Mononuclear cell (primary cell): ENCODE results near the gene GRM4. TPM values are rescaled to one million over a fixed set of nuclear protein-coding genes. Genes with fewer than 3 reads are reported as not detected.

ENCODE experiments used
- H3K27me3 ChIP-seq: 2 replicates; pipeline ENCODE4 v1.6.0; 2011; ENCODE audit warnings: low read length, control low read depth; ENCODE audit not compliant: insufficient read depth
- H3K4me1 ChIP-seq: 2 replicates; pipeline ENCODE4 v1.5.1; 2011; ENCODE audit warnings: mild to moderate bottlenecking, low read length, control low read depth; ENCODE audit not compliant: insufficient read depth
- H3K4me3 ChIP-seq: 2 replicates; pipeline ENCODE4 v1.5.1; 2011; ENCODE audit warnings: mild to moderate bottlenecking, low read length, moderate library complexity
- H3K9me3 ChIP-seq: 2 replicates; pipeline ENCODE4 v1.5.1; 2011; ENCODE audit warnings: low read depth, mild to moderate bottlenecking, control low read depth, low read length
- total RNA-seq: library from RNA; depleted of rRNA; stranded (reverse); fragments of >200 nt; gene quantifications from one replicate; pipeline ENCODE4 v1.2.3, GENCODE V29; 2012

Gene GRM4
- total RNA-seq, 1 donor, result under 0.01 TPM

DNA sequence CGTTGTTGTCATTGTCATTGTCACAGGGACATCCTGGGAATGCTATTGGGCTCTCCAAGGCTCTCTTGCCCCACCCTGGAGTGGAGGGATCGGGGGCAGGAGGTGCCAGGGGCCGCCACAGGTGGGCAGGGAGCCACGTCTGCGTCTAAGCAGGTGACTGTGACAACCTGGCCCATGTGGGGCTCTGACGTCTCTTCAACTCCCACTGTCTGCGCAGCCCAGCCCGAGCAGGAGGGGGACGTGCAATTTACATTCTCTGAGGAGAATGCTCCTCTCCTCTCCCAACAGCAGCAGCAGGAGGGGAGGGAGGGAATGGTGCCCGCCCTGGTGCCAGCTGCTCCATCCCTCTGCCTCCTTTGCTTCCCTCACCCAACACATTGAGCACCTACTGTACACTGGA is 50.1 kb downstream of the GRM4 start:
- Histone ChIP-seq H3K27me3 (no peaks in the 10 kb centered on the region), H3K9me3 (no peaks in the 10 kb centered on the region)

DNA sequence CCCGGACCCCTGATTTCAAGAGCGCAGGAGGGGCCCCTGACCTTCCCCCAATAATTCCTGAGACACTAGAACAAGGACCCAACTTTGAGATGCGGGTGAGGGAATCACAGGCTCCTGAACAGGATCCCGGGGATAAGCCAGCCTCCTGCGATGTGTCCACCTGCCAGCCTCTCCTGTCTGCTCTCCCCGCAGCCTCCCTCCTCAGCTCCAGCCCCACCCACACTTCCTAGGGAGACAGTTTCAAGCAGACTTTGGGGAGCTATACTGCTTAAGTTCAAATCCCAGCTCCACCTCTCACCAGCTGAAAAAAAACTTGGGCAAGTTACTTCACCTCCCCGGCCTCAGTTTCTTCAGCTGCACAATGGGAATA is 50.8 kb downstream of the GRM4 start:
- no peaks in the 10 kb centered on the region for H3K27me3 ChIP-seq
- no peaks in the 10 kb centered on the region for H3K9me3 ChIP-seq
- no peak overlapping the region for H3K4me3 ChIP-seq
- H3K4me1 ChIP-seq, result no peaks in the 10 kb centered on the region

More for the DNA sequence above, 50.1 kb downstream of the GRM4 start:
- Histone ChIP-seq H3K4me1 (no peaks in the 10 kb centered on the region), H3K4me3 (no peak overlapping the region)

DNA sequence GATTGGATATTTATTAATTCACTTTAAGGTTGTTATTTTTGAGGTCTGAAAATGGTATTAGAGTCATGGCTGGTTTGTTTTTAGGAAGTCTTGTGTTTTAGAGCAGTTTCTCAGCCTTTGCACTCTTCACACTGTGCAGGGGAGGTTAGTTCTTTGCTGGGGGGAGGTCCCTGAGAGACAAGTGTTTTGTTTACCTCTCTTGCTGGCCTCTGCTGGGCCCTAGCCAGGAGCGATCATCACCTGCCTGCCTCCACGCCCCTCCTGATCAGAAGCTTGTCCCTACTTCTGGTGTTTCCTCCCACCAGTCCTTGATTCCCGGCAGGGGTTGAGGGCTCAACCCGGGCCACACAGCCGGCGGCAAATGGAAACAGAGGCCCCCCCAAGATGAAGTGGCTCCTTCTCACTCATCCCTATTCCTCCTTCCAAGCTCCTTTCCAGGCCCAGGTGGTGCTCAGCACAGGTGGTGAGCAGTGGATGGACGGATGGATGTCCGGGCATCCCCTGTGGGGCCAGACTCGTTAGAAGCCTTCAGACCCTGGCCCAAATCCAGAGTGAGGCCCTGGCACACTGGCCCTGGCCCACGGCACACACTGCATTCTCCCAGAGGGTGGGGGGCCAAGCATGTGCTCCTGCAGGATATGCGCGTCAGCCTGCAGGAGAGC is 51.3 kb downstream of the GRM4 start:
- no peaks in the 10 kb centered on the region for H3K4me1 ChIP-seq
- no peak overlapping the region for H3K4me3 ChIP-seq
- H3K27me3 ChIP-seq, result no peaks in the 10 kb centered on the region
- no peaks in the 10 kb centered on the region for H3K9me3 ChIP-seq

DNA sequence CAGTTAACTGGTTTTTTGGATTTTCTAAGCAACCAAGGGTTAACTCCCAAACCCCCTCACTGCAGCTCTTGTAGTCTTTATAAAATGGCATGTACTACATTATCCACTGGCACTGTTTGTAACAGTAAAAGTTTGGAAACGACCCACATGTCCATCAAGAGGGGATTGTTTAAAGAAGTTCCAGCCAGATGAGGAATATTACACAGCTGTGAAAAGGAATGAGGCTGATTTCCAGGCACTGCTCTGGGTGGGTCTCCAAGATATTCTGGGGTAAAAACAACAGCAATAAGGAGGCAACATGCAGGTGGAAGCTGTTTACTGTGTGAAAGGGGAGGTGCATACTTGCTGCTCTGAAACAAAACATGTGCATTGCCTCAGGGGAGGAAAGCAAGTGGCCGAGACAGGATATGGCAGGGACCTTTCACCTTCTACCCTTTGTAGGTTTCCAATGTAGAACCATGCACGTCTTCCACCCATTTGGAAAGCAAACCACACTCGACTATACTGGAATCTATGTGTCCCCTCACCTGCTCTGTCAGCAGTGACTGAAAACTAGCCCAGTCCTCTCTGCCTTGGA is 51.9 kb downstream of the GRM4 start:
- Histone ChIP-seq H3K9me3 (no peaks in the 10 kb centered on the region), H3K4me1 (no peaks in the 10 kb centered on the region), H3K27me3 (no peaks in the 10 kb centered on the region), H3K4me3 (no peak overlapping the region)

DNA sequence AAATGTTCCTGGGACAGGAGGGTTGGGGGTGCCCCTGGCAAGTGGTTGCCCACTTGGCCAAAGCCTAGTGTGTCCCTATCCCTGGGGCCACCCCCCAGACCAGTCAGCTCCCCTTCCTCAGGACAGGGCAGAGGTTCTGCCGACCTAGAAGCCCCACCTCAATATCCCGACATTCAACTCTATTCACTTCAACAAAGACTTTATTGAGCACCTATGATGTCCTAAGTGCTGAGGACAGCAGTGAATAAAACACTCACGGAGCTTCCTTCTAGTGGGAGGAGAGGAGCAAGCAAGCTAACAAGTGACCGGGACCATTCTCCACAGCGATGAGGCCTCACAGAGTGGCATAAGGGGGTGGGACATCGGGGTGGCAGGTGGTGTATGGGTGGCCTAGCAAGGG is 52.7 kb downstream of the GRM4 start:
- Histone ChIP-seq H3K9me3 (no peaks in the 10 kb centered on the region), H3K4me3 (no peak overlapping the region), H3K4me1 (no peaks in the 10 kb centered on the region), H3K27me3 (no peaks in the 10 kb centered on the region)

DNA sequence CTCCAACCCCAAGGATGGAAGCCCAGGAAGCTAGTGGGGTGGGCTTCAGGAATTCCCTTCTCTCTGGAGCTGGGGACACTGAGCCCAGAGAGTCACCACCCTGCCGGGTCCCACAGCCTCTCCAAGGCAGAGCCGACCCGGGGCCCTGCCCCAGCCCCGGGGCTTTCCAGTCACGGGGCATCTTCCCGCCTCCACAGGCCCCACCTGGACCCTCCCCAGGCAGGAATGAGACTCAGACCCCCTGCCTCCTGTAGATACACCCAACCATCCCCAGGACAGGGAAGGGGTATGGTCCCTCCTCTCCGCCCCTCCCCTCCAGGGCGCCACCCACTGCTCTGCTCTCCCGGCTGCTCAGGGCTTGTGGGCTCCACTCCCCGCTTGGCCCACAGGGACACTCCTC is 53.3 kb downstream of the GRM4 start:
- Histone ChIP-seq H3K4me3 (no peak overlapping the region), H3K27me3 (no peaks in the 10 kb centered on the region), H3K4me1 (no peaks in the 10 kb centered on the region), H3K9me3 (no peaks in the 10 kb centered on the region)

DNA sequence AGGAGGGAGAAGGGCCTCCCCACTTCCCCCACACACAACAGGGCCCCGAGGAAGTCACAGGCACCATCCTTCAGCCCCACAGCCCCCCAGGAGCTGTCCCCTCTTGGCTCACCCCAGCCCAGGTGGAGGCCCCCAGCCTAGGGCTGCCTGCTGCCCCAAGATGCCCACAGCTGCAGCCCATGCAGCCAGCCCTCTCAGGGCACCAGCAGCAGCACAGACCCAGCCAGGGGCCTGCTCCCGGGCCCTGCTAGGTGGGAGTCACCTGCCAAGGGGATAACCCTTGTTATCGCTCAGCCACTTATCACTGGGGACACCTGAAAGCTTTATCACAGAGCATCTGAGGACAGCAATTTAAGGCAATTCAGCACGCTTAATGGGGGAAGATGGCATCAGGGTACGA is 55.0 kb downstream of the GRM4 start:
- Histone ChIP-seq H3K4me3 (no peak overlapping the region), H3K27me3 (no peaks in the 10 kb centered on the region), H3K4me1 (no peaks in the 10 kb centered on the region), H3K9me3 (no peaks in the 10 kb centered on the region)

DNA sequence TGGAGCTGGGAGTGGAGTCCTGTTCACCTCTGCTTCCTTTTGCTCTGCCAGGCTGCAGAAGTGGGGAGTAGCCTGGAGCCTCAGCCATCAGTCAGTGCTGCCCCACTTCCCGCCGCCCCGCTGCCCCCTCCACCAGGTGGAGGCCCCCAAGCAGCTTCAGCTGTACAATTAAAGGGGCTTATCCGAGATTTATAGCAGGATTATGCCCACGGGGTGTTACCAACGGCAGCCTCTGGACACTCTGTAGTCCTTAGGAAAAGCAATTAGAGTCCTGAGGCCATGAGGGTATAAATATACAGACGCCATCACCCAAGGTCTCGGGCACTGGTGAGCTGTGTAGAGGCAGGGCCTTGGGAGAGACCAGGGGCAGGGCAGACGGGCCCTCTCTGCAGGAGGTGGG is 55.4 kb downstream of the GRM4 start:
- Histone ChIP-seq H3K9me3 (no peaks in the 10 kb centered on the region), H3K4me3 (no peak overlapping the region), H3K27me3 (no peaks in the 10 kb centered on the region), H3K4me1 (no peaks in the 10 kb centered on the region)

DNA sequence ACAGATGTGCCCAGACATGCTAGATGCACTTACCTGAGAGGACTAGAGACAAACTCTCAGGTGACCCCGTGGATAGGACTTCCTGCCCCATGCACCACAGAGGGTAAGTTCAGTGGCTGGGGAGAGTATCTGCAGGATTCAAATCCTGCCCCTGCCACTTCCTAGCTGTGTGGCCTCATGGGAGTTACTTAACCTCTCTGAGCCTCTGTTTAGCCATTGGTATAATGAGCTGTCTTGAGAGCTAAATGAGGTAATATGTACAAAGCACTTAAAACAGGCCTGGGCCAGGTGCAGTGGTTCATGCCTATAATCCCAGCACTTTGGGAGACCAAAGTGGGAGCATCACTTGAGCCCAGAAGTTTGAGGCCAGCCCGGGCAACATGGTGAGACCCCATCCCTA is 59.3 kb downstream of the GRM4 start:
- Histone ChIP-seq H3K27me3 (no peaks in the 10 kb centered on the region), H3K4me3 (no peak overlapping the region), H3K4me1 (no peaks in the 10 kb centered on the region), H3K9me3 (no peaks in the 10 kb centered on the region)

DNA sequence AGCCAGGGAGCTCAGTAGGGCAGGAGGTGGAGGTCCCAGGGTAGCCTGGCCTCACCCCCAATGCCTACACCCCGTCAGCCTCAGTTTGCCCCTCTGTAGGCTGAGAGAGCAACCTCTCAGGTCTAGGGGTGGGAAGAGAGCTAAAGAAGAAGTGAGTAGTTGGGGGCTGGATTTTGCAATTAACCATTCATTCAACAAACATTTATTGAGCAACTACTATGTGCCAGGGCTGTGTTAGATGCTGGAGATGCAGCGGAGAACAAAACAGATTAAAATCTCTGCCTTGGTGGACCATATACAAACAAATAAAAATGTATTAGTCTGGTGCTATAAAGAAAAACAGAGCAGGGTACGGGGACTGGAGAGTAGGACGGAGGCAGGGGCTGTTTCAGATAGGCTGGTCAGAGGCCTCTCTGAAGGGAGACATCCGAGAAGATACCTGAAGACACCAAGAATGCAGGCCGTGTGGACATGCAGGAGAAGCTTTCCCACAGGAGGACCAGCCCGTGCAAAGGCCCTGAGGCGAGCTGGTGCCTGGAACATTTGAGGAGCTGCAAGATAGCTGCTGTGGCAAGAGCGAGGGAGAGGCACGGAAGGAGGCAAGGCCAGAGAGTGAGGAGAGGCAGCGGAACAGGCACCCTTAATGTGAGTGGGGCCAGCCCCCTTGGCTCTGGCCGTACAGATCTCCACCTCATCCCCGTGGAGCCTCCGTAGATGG is 60.3 kb downstream of the GRM4 start:
- H3K4me1 ChIP-seq, result no peaks in the 10 kb centered on the region
- H3K9me3 ChIP-seq, result no peaks in the 10 kb centered on the region
- H3K27me3 ChIP-seq, result no peaks in the 10 kb centered on the region
- no peak overlapping the region for H3K4me3 ChIP-seq

DNA sequence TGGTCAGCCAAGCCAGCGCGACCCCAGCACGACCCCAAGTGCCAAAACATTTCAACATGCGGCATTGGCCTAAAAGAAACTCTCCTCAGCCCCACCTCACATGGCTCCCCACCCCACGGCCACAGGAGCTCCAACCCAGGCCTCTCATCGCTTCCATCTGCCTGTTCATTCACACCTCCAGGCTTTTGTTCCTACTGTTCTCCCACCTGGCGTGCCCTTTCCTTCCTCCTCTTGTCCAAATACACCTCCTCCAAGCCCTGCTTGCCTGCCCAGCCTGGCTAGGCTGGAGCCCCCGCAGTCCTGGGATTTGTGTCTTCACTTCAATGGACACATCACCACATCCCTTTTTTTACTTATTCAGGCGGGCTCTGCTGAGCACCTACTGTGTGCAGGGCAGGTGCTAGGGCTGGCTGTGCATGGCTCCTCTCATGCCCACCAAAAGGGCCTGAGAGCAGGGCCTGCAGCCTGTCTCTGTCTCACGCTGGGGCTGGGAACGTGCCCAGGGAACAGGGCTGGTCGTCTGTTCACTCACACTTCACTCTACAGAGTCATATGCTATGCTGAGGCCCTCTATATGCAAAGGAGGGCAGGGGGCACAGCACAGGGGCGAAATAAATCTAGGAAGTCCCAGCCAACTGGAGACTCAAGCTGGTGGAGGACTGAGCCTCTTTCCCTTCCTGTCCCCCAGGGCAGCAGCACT is 61.1 kb downstream of the GRM4 start:
- no peaks in the 10 kb centered on the region for H3K27me3 ChIP-seq
- no peaks in the 10 kb centered on the region for H3K9me3 ChIP-seq
- no peak overlapping the region for H3K4me3 ChIP-seq
- H3K4me1 ChIP-seq, result no peaks in the 10 kb centered on the region

DNA sequence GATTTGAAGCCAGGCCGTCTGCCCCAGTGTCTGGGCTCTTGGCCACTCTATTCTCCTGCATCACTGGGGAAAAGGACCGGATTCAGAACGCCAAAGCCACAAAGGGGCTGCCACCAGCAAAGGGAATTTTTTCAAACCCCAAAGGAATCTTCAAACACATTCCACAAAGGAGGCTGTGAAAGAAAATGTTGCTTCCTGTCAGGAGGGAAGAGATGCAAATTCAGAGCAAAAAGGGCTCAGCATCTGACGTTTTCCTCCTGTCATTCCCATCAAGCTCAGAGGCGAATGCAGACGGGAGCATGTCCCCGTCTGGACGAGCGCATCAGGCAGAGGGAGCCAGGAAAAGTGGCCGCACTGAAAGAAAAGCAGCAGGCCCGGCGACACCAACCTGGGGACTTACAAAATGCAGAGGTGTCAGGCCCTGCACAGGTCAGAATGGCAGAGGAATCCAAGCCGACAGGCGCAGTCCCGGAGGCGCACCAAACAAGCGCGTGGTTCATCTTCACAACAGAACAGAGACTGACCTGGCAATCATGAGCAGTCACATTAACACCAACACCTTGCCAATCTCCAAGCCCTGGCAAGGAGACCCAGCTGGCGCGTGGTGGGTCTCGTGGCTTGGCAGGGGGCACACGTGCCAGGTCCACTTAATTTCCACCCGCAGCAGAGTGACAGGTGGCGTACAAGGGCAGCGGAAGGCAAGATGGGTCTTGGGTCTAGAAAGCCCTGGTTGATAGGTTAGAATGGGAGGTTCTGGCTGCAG is 62.8 kb downstream of the GRM4 start:
- Histone ChIP-seq H3K27me3 (no peaks in the 10 kb centered on the region), H3K4me3 (no peak overlapping the region), H3K4me1 (no peaks in the 10 kb centered on the region), H3K9me3 (no peaks in the 10 kb centered on the region)

DNA sequence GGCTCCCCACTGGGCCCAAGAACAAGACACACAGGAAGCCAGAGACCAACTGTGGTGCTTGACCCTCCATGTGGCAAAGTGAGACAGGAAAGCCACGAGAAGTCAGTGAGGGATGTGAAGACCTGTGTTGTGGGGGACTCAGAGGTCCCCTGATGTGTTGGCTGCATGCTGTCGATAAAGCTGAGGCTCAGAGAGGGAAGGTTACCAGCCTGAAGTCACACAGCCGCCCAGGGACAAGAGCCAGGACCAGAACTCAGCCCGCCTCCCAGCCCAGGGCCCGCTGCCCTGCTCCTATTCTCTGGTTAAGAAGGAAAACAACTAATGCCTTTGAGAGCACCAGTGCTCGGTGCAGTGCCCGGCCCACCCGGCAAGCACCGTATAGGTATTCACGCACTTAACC is 63.5 kb downstream of the GRM4 start:
- no peak overlapping the region for H3K4me3 ChIP-seq
- no peaks in the 10 kb centered on the region for H3K4me1 ChIP-seq
- no peaks in the 10 kb centered on the region for H3K27me3 ChIP-seq
- no peaks in the 10 kb centered on the region for H3K9me3 ChIP-seq

DNA sequence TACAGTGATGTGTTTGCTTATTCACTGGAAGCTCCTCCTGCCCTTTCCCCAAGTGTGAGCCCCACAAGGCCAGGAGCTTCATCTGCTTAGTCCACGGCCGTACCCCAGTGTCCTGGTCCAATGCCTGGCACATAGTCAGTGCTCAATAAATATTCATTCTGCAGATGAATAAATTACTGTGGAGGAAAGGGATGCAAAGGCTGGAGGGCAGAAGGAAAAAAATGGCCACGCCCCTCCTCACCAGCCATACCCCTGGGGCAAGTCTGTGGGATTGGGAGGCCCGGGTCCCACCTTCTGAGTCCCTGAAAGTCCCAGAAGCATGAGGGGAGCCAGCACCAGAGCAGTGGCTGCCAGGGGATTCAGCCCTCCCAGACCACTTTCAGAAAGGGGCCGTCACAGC is 65.5 kb downstream of the GRM4 start:
- Histone ChIP-seq H3K4me1 (no peaks in the 10 kb centered on the region), H3K4me3 (no peak overlapping the region), H3K27me3 (no peaks in the 10 kb centered on the region), H3K9me3 (no peaks in the 10 kb centered on the region)

DNA sequence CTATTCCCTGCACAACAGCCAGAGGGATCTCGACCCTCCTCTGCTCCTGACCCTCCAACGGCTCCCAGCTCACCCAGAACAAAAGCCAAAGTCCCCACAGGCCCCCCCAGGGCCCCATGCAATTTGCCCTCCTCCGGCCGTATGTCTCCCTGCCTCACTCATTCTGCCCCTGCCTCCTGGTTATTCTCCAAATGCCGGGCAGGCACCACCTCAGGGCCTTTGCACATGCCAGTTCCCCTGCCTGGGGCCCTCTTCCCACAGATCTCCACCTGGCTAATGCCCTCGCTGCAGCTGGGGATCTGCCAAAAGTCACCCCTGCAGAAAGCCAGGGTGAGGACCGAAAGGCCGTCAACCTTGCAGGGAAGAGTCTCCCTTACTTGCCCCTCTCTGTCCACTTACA is 66.0 kb downstream of the GRM4 start:
- no peaks in the 10 kb centered on the region for H3K27me3 ChIP-seq
- H3K4me1 ChIP-seq, result no peaks in the 10 kb centered on the region
- H3K9me3 ChIP-seq, result no peaks in the 10 kb centered on the region
- no peak overlapping the region for H3K4me3 ChIP-seq
